GM12872 (cell line): Measurements from ENCODE around the gene UTP4.

ENCODE experiments used
- TF ChIP-seq, protein P1 (sequence below): IDR thresholded peaks from 3 replicates; pipeline ENCODE4 v1.5.1; 2011; ENCODE audit warnings: low read depth, mild to moderate bottlenecking, low read length, moderate library complexity; ENCODE audit not compliant: insufficient read depth

The UTP4 gene

DNA sequence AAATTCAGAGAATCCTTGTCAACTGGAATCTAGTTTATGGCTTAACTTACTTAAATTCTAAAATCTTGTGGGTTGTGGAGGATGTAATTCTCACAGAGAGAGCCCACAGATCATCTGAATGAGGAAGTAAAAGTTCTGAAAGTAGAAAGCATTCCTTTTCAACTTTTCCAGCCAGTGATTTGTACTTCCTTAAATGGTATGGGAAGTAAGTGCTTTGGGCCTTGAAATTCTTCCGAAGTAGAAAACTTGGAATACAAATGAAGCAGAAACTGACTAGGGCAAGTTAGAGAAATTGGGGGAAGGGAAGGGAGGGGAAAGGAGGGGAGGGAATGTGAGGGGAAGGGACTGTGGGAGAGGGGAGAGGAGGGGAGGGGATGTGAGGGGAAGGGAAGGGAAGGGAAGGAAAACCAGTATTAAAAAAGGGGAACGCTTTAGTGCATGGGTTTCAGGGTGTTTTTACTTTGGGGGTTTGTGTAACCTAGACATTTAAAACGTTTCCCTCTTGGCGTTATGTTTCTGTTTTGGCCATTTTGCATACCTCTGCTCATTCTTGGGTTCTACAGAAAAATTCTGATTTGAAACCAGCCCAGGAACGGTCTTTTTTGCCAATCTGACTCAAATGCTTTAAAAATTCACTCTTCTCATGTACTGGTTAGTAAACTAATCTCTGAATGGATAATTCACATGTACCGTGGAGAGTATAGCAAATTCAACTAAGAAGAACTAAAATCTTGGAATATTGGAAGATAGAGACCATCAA lies 39.1 kb downstream of the UTP4 start:
- TF ChIP-seq, protein P1, sequence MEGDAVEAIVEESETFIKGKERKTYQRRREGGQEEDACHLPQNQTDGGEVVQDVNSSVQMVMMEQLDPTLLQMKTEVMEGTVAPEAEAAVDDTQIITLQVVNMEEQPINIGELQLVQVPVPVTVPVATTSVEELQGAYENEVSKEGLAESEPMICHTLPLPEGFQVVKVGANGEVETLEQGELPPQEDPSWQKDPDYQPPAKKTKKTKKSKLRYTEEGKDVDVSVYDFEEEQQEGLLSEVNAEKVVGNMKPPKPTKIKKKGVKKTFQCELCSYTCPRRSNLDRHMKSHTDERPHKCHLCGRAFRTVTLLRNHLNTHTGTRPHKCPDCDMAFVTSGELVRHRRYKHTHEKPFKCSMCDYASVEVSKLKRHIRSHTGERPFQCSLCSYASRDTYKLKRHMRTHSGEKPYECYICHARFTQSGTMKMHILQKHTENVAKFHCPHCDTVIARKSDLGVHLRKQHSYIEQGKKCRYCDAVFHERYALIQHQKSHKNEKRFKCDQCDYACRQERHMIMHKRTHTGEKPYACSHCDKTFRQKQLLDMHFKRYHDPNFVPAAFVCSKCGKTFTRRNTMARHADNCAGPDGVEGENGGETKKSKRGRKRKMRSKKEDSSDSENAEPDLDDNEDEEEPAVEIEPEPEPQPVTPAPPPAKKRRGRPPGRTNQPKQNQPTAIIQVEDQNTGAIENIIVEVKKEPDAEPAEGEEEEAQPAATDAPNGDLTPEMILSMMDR, result no peak

DNA sequence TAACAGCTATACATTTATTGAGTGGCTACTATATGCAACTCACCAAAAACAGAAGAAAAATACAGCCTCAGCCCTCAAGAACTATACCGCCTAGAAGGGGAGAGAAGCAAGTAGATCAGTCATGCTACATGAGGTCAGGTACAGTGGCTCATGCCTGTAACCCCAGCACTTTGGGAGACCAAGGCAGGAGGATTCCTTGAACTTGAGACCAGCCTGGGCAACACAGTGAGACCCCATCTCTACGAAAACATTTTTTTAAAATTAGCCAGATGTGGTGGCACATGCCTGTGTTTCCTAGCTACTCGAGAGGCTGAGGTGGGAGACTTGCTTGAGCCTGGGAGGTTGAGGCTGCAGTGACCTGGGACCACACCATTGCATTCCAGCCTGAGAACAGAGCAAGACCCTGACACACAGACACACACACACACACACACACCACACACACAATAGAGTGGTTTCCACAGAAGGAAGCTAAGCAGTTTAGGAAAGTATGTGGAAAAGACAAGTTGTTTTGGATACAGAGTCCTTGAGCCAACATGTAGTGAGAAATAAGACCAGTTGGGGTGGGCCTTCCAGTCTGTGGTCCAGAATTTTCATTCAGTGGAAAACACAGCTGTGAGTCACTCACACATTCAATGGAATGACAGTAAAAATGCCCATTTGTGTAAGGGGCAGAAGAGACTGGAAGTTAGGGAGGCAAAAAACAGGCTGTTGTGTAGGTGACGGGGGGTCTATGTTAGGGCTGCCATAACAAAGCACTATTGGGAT lies 43.8 kb downstream of the UTP4 start:
- TF ChIP-seq, protein P1, result no peak

DNA sequence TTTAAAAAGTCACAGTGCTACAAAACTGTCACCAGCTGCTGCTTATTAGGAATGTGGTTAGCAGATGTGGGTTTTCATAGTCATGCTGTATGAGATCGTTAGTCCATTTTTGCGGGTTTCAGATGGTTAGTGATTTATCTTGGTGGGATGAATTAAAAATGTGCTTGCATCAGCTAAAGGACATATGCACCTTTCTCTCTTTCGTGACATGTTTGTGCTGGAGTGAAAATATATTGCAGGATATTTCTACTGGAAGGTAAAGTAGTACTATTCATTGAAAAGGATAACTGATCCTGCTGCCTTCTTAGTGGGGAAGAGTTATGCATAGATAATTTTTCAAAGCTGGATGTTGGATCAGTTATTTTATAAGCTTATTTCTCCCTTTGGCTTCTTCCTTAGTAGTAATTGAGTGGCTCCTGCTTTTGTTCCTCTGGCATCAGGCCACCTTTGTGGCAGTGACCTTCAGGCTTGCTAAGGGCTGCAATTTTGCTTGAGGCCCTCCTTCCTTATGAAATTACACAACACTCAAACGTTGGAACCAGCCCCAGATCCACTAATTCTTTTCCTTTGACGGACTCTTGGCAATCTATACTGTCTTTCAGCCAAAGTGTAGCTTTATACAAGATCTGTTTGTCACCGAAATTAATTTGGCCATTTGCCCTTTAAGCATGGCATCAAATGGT lies 47.0 kb downstream of the UTP4 start:
- TF ChIP-seq, protein P1, result no peak

DNA sequence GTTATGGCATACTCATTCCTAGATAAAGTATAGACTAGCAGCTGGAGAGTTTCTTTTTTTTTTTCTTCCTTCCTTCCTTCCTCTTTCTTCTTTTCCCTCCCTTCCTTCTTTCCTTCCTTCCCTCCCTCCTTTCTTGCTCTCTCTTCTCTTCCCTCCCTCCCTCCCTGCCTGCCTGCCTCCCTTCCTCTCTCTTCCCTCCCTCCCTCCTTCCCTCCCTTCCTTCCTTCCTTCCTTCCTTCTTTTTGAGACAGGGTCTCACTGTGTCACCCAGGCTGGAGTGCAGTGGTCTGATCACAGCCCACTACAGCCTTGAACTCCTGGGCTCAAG lies 47.5 kb downstream of the UTP4 start:
- TF ChIP-seq, protein P1, result no peak

DNA sequence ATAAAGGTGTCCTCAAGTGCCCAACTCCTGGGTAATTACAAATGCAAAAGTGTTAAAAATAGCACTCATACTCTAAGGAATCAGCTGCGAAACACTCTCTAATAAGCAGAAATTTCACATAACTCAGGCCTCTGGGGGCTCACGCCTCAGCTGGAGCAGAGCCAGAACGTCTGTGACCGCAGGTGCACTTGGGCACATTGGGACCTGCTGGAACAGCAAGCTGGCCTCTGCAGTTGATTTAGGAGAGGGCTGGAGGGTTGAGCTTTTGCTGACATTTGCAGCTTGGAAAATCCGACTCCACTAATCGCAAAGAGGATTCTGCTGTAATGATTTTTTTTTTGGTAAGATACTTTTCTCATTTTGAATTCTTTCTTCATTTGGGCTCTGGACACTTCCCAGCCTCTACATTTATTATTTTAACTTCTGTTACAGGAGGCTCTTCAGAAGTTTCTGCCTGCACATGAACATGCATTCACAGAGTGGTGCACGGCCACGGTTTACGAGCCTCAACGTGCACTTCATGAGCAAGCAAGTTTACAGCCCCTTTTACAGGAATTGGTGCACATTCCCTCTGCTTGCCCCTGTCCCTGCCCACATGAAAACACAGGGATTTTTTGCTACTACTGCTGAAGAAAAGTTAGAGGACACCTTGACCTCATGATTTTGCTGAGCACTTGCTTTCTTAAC lies 50.4 kb downstream of the UTP4 start:
- TF ChIP-seq, protein P1, result no peak

DNA sequence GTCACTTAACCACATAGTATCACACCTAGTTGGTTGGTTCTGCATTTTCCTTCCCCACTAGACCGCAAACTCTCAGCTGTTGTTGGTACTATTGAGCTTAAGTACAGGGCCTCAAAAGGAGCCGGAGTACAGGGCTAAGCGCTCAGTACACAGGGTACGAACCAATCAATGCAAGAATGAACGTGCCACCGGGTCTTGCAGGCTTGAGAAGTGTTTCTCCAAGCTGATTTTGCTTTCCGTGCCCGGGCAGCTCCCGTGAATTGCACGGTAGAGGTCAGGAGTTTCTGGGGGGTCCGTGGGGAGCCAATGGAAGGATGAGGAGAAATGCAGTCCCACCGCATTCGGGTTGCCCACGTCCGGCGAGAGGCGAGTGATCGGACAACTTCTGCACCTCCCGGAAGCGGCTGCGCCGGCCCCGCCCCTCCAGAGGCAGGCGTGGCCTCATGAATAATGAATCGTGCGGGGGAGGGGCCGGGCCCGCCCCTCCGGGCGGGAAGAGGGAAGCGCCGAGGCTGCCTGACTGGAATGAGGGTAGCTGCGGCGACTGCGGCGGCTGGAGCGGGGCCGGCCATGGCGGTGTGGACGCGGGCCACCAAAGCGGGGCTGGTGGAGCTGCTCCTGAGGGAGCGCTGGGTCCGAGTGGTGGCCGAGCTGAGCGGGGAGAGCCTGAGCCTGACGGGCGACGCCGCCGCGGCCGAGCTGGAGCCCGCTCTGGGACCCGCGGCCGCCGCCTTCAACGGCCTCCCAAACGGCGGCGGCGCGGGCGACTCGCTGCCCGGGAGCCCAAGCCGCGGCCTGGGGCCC lies 54.4 kb downstream of the UTP4 start, which contains the start of gene SNTB2:
TSS of gene SNTB2 (plus strand) at position 523 of the 804 bp plus-strand sequence. CDS start at position 526, 3 bp downstream.
- TF ChIP-seq, protein P1, result no peak
